Ovary (tissue), 9 donors: Measurements from ENCODE around the gene PRR15L. TPM values are rescaled to one million over a fixed set of nuclear protein-coding genes. Genes with fewer than 3 reads are reported as not detected.

Experiments used
- DNase-seq, 5 donors: peaks; one replicate each; pipeline ENCODE4 v3.0.0-alpha.2; 2019 to 2020
- H3K27ac ChIP-seq, 2 donors: fragments of 200-600 bp; one replicate each; pipeline versions ENCODE4 v1.5.1 to v1.8.0; 2019 to 2022
- H3K27me3 ChIP-seq: fragments of 200-600 bp; one replicate; pipeline ENCODE4 v1.8.0; 2022
- H3K36me3 ChIP-seq: fragments of 200-600 bp; sonication (generic); one replicate; pipeline ENCODE4 v1.5.1; 2019
- H3K4me1 ChIP-seq: one replicate; pipeline ENCODE4 v1.8.1; 2013; ENCODE audit warnings: mild to moderate bottlenecking, moderate library complexity; ENCODE audit not compliant: insufficient read depth
- H3K4me3 ChIP-seq: fragments of 200-600 bp; sonication (generic); one replicate; pipeline ENCODE4 v1.5.1; 2017
- H3K9me3 ChIP-seq, 2 donors: fragments of 200-600 bp in 1 of 2; sonication (generic) in 1 of 2; one replicate each; pipeline versions ENCODE4 v1.5.1 to v1.8.1; 2013 to 2019; ENCODE audit warnings: mild to moderate bottlenecking in 1 of 2, moderate library complexity in 1 of 2
- CTCF ChIP-seq, 3 donors: fragments of 450-650 bp in 2 of 3; fragments of 200-600 bp in 1 of 3; IDR thresholded peaks; one replicate each; pipeline versions ENCODE4 v1.5.1 to v1.8.0; 2016 to 2022; ENCODE audit warnings: antibody characterized with exemption in 3 of 3, mild to moderate bottlenecking in 1 of 3
- EP300 ChIP-seq: sonication (generic); formaldehyde crosslinking; IDR thresholded peaks from one replicate; pipeline ENCODE4 v1.6.1; 2017; ENCODE audit warnings: antibody characterized with exemption
- POLR2A ChIP-seq: fragments of 450-650 bp; IDR thresholded peaks from one replicate; pipeline ENCODE4 v1.6.1; 2017; ENCODE audit warnings: antibody characterized with exemption, mild to moderate bottlenecking, moderate library complexity
- WGBS, 3 donors: extraction: QIAGEN DNeasy Blood & Tissue Kit in 1 of 3; methylation state at CpG; one replicate each; pipeline versions ENCODE4 v1.1.5 to v1.1.7; 2013 to 2017; 5-methylcytosine and 5-hydroxymethylcytosine counted together
- intact Hi-C, 4 donors: fragments of 100-400 bp; cut with DNase I; formaldehyde crosslinking; loops; one replicate each; pipeline versions ENCODE4 v1.11.0 to v1.15.1; 2022 to 2023
- polyA plus RNA-seq, 2 donors: library from polyadenylated mRNA; stranded (reverse); fragments of 200-250 nt in 1 of 2; fragments of 350-450 nt in 1 of 2; fragmentation: Illumina TruSeq in 1 of 2; extraction: RNeasy Lipid Tissue Mini Kit (QIAGEN cat#74804) in 1 of 2; gene quantifications; one replicate each; pipeline ENCODE4 v1.2.3, GENCODE V29; 2013 to 2014
- total RNA-seq, 7 donors: library from RNA; depleted of rRNA in 2 of 7; stranded (reverse); fragments of >200 nt in 2 of 7; fragmentation: NEBNext Ultra II Directional in 3 of 7; extraction: Animal tissue kit (Norgen Biotek cat#: 25700) in 3 of 7; gene quantifications; one replicate each; pipeline versions ENCODE4 v1.1.0 to v1.2.4, GENCODE V29; 2016 to 2023
- donor health status: DM: no; HTN: no; CAD: no; lungs with moderate emphysema.
- donor health status: DM: no; HTN: no; CAD: no.
- donor health status: Bipolar disorder and iron deficiency.
- donor health status: DM: yes; HTN: yes; CAD: no.
- donor health status: DM: no; HTN: no; CAD: no.
- donor health status: DM: yes; HTN: yes; CAD: no.

PRR15L gene
- total and polyA plus RNA-seq, 9 donors: 0.16 to 22.3 (median 0.38) TPM

GRCh38 chr17:47987240-47987835 lies 29.7 kb upstream of the PRR15L start:
- H3K27ac ChIP-seq: no peak overlapping the region
- DNase-seq: no peak
- TF ChIP-seq CTCF (IDR thresholded peaks at IDR 0.05) (no peak), POLR2A (no peak), EP300 (no peak)
- 43 to 52% (median 48%) methylated on average over 17 of the region's 17 CpGs for WGBS, 3 donors
- H3K36me3 ChIP-seq: no peaks in the 10 kb centered on the region
- intact Hi-C loops: no loop called here
- H3K4me3 ChIP-seq: no peak overlapping the region
- no peaks in the 10 kb centered on the region for H3K27me3 ChIP-seq
- no peaks in the 10 kb centered on the region for H3K4me1 ChIP-seq
- no peaks in the 10 kb centered on the region for H3K9me3 ChIP-seq

GRCh38 chr17:47986520-47986919 lies 28.8 kb upstream of the PRR15L start:
- Histone ChIP-seq H3K27me3 (no peaks in the 10 kb centered on the region), H3K4me3 (no peak overlapping the region), H3K27ac (no peak overlapping the region), H3K36me3 (no peaks in the 10 kb centered on the region), H3K9me3 (no peaks in the 10 kb centered on the region), H3K4me1 (no peaks in the 10 kb centered on the region)
- WGBS, 3 donors: 73 to 80% (median 79%) methylated on average over 5 of the region's 5 CpGs
- TF ChIP-seq EP300 (no peak), CTCF (IDR thresholded peaks at IDR 0.05) (no peak), POLR2A (no peak)
- no peak for DNase-seq
- intact Hi-C loops: no loop called here

GRCh38 chr17:47983492-47984223 lies 26.0 kb upstream of the PRR15L start:
- intact Hi-C loops: no loop called here

More at GRCh38 chr17:47983492-47984223, 26.0 kb upstream of the PRR15L start:
- no peaks in the 10 kb centered on the region for H3K36me3 ChIP-seq
- peak overlapping the region in 1 of 2 donors; percentile 11 for H3K27ac ChIP-seq
- TF ChIP-seq POLR2A (no peak), EP300 (no peak), CTCF (IDR thresholded peaks at IDR 0.05) (no peak)
- DNase-seq: no peak
- H3K9me3 ChIP-seq: no peaks in the 10 kb centered on the region
- H3K27me3 ChIP-seq: no peaks in the 10 kb centered on the region
- H3K4me3 ChIP-seq: no peak overlapping the region
- no peaks in the 10 kb centered on the region for H3K4me1 ChIP-seq
- 22 to 27% (median 26%) methylated on average over 11 of the region's 11 CpGs for WGBS, 3 donors
